ENCODE results near the gene ZNF862. TPM values are rescaled to one million over a fixed set of nuclear protein-coding genes. Genes with fewer than 3 reads are reported as not detected.

ZNF862 gene
- total RNA-seq, result 32.8 TPM
- polyA plus RNA-seq, result 1 to 10 TPM; 5.3 to 7.6 (median 6.6) TPM

DNA sequence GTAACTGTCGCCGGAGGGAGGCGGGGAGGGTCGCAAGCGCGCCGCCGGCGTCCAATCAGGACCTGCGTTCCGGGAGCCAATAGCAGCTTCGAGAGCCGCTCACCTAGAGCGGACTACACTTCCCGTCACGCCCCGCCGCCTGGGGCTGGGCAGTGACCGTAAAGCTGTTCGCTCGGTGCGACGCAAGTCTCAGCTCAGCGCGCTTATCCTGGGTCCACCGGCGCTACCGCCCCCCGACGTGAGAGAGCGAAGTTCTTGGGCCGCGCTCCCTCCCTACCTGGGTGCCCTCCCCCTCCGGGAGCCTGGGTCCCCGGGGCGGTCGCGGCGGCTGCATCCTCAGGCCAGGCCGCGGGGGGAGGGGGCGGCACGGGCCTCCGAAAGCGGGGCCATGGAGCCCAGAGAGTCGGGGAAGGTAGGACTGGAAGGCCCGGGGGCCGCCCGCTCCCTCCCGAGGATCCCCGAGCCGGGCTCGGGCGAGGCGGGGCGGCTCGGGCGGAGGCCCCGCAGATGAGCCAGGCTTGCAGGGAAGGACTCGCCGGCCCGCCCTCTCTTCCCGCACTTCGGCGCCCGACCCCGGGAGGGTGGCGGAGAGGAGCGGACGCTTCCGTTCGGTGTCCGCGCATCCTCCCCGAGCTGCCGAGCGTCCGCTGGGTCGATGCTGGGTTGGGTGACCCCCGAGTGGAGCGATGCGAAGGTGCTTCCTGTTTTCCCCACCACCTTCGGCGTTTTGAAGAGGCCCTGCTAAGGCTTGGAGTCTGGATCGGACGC lies at the start of gene ZNF862:
Gene ZNF862, plus strand, starts transcription at position 152 of the 768 bp plus-strand sequence. Its CDS starts 237 bp downstream, at position 389.
- Mint-ChIP-seq H3K4me3 (peak within 1 kb of the TSS; percentile 92 to 98 (median 95)), H3K27ac (peak within 1 kb of the TSS; percentile 69 to 96 (median 85)), H3K36me3 (no peaks in the 10 kb centered on the region), H3K9me3 (no peaks in the 10 kb centered on the region), H3K4me1 (peaks cover 15 to 47% (median 35%) of the 10 kb centered on the region in 4 donors), H3K27me3 (peaks cover 16% of the 10 kb centered on the region)
- DNase-seq (peak; percentile 94 to 99 (median 95)), ATAC-seq (ENCODE audit: low read depth in 2 of 2) (peak; percentile 97 to 99)
- H3K4me1 ChIP-seq (ENCODE audit: control insufficient read depth, insufficient read depth, low read length, poor library complexity, severe bottlenecking), result peaks cover 18% of the 10 kb centered on the region
- no peaks in the 10 kb centered on the region for H3K36me3 ChIP-seq (ENCODE audit: control insufficient read depth, insufficient read depth, low read length)
- peak within 1 kb of the TSS; percentile 68 for H3K27ac ChIP-seq (ENCODE audit: insufficient read depth, low read length, poor library complexity, severe bottlenecking)
- H3K9me3 ChIP-seq (ENCODE audit: control insufficient read depth in 2 of 2, low read length in 2 of 2), result no peaks in the 10 kb centered on the region
- peak within 1 kb of the TSS; percentile 82 for H3K4me3 ChIP-seq (ENCODE audit: low read depth, low read length)
- H3K27me3 ChIP-seq (ENCODE audit: control insufficient read depth, insufficient read depth, low read length), result no peaks in the 10 kb centered on the region

DNA sequence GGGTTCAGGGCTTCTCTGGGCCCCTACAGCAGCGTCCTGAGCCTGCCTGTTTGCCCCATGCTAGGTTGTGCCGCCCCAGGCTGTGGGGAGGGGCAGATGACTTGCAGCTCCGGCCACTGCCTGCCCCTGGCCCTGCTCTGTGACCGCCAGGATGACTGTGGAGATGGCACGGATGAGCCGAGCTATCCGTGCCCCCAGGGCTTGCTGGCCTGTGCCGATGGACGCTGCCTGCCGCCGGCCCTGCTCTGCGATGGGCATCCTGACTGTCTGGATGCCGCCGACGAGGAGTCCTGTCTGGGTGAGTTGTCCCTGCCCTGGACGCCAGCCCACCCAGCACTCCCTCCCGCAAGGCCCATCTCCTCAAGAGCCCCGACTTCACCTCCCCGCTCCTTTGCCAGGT lies 49.1 kb upstream of the ZNF862 start:
- no peaks in the 10 kb centered on the region for H3K9me3 ChIP-seq (ENCODE audit: control insufficient read depth in 2 of 2, low read length in 2 of 2)
- no peak overlapping the region for H3K27ac ChIP-seq (ENCODE audit: insufficient read depth, low read length, poor library complexity, severe bottlenecking)
- no peak overlapping the region for H3K4me3 Mint-ChIP-seq
- no peaks in the 10 kb centered on the region for H3K27me3 ChIP-seq (ENCODE audit: control insufficient read depth, insufficient read depth, low read length)
- ATAC-seq (ENCODE audit: low read depth in 2 of 2), result no peak
- H3K27ac Mint-ChIP-seq, result no peak overlapping the region
- no peaks in the 10 kb centered on the region for H3K36me3 ChIP-seq (ENCODE audit: control insufficient read depth, insufficient read depth, low read length)
- H3K4me1 Mint-ChIP-seq, result peaks cover 0 to 8% (median under 1%) of the 10 kb centered on the region in 4 donors
- H3K9me3 Mint-ChIP-seq, result peaks cover 0 to 1% (median 0%) of the 10 kb centered on the region in 7 donors
- no peak for DNase-seq
- no peaks in the 10 kb centered on the region for H3K36me3 Mint-ChIP-seq
- H3K27me3 Mint-ChIP-seq, result peaks cover 4% of the 10 kb centered on the region
- H3K4me3 ChIP-seq (ENCODE audit: low read depth, low read length), result no peak overlapping the region
- H3K4me1 ChIP-seq (ENCODE audit: control insufficient read depth, insufficient read depth, low read length, poor library complexity, severe bottlenecking), result peaks cover 3% of the 10 kb centered on the region

DNA sequence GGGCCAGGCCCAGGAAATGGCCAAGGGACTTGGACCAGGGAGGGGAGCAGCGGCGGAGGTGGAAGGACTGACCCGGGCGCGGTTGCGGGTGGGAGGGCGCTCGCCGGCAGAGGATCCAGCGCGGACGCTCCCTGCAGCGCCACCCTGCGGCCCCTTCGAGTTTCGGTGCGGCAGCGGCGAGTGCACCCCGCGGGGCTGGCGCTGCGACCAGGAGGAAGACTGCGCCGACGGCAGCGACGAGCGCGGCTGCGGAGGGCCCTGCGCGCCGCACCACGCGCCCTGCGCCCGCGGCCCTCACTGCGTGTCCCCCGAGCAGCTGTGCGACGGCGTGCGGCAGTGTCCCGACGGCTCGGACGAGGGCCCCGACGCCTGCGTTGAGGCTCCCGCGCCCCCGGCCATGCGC lies 48.0 kb upstream of the ZNF862 start:
- H3K4me1 Mint-ChIP-seq, result peaks cover 0 to 8% (median under 1%) of the 10 kb centered on the region in 4 donors
- Histone ChIP-seq H3K4me1 (ENCODE audit: control insufficient read depth, insufficient read depth, low read length, poor library complexity, severe bottlenecking) (peaks cover 3% of the 10 kb centered on the region), H3K9me3 (ENCODE audit: control insufficient read depth in 2 of 2, low read length in 2 of 2) (no peaks in the 10 kb centered on the region), H3K27me3 (ENCODE audit: control insufficient read depth, insufficient read depth, low read length) (no peaks in the 10 kb centered on the region), H3K4me3 (ENCODE audit: low read depth, low read length) (no peak overlapping the region), H3K27ac (ENCODE audit: insufficient read depth, low read length, poor library complexity, severe bottlenecking) (no peak overlapping the region), H3K36me3 (ENCODE audit: control insufficient read depth, insufficient read depth, low read length) (no peaks in the 10 kb centered on the region)
- ATAC-seq (ENCODE audit: low read depth in 2 of 2) (no peak), DNase-seq (peak in 2 of 3 donors; percentile 13 to 26)
- H3K36me3 Mint-ChIP-seq, result no peaks in the 10 kb centered on the region
- H3K9me3 Mint-ChIP-seq, result peaks cover 0 to 1% (median 0%) of the 10 kb centered on the region in 7 donors
- H3K27me3 Mint-ChIP-seq, result peaks cover 4% of the 10 kb centered on the region
- no peak overlapping the region for H3K27ac Mint-ChIP-seq
- H3K4me3 Mint-ChIP-seq, result no peak overlapping the region

DNA sequence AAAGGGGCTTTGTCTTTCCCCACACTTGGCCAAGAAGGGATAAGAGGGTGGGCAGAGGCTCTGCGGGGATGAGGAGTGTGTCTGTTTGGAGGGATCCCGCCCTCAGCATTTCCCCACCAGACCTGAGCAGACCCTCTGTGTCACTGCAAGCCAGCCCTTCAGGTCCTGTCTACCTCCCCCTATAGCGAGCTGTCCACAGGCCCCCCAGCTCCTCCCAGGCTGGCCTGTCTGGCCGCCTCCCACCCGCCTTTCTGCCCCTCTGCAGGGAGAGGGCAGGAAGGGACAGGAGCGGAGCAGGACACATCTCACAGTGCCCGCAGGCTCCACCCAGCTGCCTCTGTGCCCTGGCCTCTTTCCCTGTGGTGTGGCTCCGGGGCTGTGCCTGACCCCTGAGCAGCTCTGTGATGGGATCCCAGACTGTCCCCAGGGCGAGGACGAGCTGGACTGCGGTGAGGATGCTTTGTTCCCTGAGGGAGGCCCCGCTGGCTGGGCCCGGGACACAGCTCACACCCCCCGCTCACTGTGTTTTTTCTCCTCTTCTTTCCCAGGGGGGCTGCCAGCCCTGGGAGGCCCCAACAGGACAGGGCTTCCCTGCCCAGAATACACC lies 47.3 kb upstream of the ZNF862 start:
- Histone ChIP-seq H3K9me3 (ENCODE audit: control insufficient read depth in 2 of 2, low read length in 2 of 2) (no peaks in the 10 kb centered on the region), H3K4me1 (ENCODE audit: control insufficient read depth, insufficient read depth, low read length, poor library complexity, severe bottlenecking) (peaks cover 3% of the 10 kb centered on the region), H3K36me3 (ENCODE audit: control insufficient read depth, insufficient read depth, low read length) (no peaks in the 10 kb centered on the region), H3K27me3 (ENCODE audit: control insufficient read depth, insufficient read depth, low read length) (no peaks in the 10 kb centered on the region), H3K27ac (ENCODE audit: insufficient read depth, low read length, poor library complexity, severe bottlenecking) (no peak overlapping the region), H3K4me3 (ENCODE audit: low read depth, low read length) (no peak overlapping the region)
- DNase-seq (no peak), ATAC-seq (ENCODE audit: low read depth in 2 of 2) (no peak)
- H3K27ac Mint-ChIP-seq, result no peak overlapping the region
- H3K9me3 Mint-ChIP-seq, result peaks cover 0 to 1% (median 0%) of the 10 kb centered on the region in 7 donors
- H3K36me3 Mint-ChIP-seq, result no peaks in the 10 kb centered on the region
- H3K4me1 Mint-ChIP-seq, result peaks cover 0 to 8% (median under 1%) of the 10 kb centered on the region in 4 donors
- peaks cover 4% of the 10 kb centered on the region for H3K27me3 Mint-ChIP-seq
- no peak overlapping the region for H3K4me3 Mint-ChIP-seq

DNA sequence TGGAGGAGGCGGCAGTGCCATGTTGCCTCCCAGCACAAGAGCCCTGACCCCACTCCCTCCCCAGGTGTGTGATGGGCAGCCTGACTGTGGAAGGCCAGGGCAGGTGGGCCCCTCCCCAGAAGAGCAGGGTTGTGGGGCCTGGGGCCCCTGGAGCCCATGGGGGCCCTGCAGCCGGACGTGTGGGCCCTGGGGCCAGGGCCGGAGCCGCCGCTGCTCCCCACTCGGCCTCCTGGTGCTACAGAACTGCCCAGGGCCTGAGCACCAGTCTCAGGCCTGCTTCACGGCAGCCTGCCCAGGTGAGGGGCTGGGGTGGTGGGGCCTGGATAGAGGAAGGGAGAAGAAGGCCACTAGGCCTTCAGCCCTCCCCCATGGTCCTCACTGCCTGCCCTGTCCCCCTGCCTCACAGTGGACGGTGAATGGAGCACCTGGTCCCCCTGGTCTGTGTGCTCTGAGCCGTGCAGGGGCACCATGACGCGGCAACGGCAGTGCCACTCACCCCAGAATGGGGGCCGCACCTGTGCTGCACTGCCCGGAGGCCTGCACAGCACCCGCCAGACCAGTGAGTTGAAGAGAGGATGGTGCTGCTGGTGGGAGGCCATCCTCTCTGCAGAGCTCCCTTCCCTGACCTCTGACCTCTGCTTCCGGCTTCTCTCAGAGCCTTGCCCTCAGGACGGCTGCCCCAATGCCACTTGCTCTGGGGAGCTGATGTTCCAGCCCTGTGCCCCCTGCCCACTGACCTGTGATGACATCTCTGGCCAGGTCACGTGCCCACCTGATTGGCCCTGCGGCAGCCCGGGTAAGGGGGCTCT lies 46.6 kb upstream of the ZNF862 start:
- peaks cover 4% of the 10 kb centered on the region for H3K27me3 Mint-ChIP-seq

DNA sequence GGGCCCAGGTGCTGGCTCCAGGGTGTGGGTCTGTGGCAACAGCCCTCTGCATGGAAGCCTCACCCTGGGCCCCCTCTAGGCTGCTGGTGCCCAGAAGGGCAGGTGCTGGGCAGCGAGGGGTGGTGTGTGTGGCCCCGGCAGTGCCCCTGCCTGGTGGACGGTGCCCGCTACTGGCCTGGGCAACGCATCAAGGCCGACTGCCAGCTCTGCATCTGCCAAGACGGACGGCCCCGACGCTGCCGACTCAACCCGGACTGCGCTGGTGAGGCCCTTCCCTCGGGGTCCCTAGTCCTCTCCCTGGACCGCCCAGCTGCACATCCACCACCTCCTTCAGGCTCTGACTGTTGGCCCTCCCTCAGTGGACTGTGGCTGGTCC lies 46.0 kb upstream of the ZNF862 start:
- Histone ChIP-seq H3K9me3 (ENCODE audit: control insufficient read depth in 2 of 2, low read length in 2 of 2) (no peaks in the 10 kb centered on the region), H3K4me1 (ENCODE audit: control insufficient read depth, insufficient read depth, low read length, poor library complexity, severe bottlenecking) (peaks cover 3% of the 10 kb centered on the region), H3K36me3 (ENCODE audit: control insufficient read depth, insufficient read depth, low read length) (no peaks in the 10 kb centered on the region), H3K27ac (ENCODE audit: insufficient read depth, low read length, poor library complexity, severe bottlenecking) (no peak overlapping the region), H3K27me3 (ENCODE audit: control insufficient read depth, insufficient read depth, low read length) (no peaks in the 10 kb centered on the region), H3K4me3 (ENCODE audit: low read depth, low read length) (no peak overlapping the region)
- Mint-ChIP-seq H3K27me3 (peaks cover 6% of the 10 kb centered on the region), H3K4me3 (no peak overlapping the region), H3K4me1 (peaks cover 0 to 8% (median under 1%) of the 10 kb centered on the region in 4 donors), H3K36me3 (no peaks in the 10 kb centered on the region), H3K27ac (no peak overlapping the region), H3K9me3 (peaks cover 0 to 1% (median 0%) of the 10 kb centered on the region in 7 donors)
- ATAC-seq (ENCODE audit: low read depth in 2 of 2) (no peak), DNase-seq (no peak)

More for the DNA sequence above, 46.6 kb upstream of the ZNF862 start:
- Mint-ChIP-seq H3K27ac (no peak overlapping the region), H3K36me3 (no peaks in the 10 kb centered on the region), H3K4me3 (no peak overlapping the region), H3K4me1 (peaks cover 0 to 8% (median under 1%) of the 10 kb centered on the region in 4 donors), H3K9me3 (peaks cover 0 to 1% (median 0%) of the 10 kb centered on the region in 7 donors)
- DNase-seq, result no peak
- Histone ChIP-seq H3K4me3 (ENCODE audit: low read depth, low read length) (no peak overlapping the region), H3K4me1 (ENCODE audit: control insufficient read depth, insufficient read depth, low read length, poor library complexity, severe bottlenecking) (peaks cover 3% of the 10 kb centered on the region), H3K36me3 (ENCODE audit: control insufficient read depth, insufficient read depth, low read length) (no peaks in the 10 kb centered on the region), H3K27ac (ENCODE audit: insufficient read depth, low read length, poor library complexity, severe bottlenecking) (no peak overlapping the region), H3K9me3 (ENCODE audit: control insufficient read depth in 2 of 2, low read length in 2 of 2) (no peaks in the 10 kb centered on the region), H3K27me3 (ENCODE audit: control insufficient read depth, insufficient read depth, low read length) (no peaks in the 10 kb centered on the region)
- no peak for ATAC-seq (ENCODE audit: low read depth in 2 of 2)

DNA sequence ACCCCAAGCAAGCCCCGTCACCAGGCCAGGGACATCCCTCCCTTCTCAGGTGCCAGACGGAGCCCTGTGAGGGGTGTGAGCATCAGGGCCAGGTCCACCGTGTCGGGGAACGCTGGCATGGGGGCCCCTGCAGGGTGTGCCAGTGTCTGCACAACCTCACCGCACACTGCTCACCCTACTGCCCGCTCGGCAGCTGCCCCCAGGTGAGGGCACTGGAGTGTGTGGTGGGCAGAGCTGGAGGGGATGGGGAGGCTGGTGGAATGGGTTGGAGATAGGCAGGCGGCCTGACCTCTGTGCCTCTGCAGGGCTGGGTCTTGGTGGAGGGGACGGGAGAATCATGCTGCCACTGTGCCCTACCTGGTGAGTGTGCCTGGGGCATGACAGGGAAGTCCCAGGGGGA lies 44.9 kb upstream of the ZNF862 start:
- Mint-ChIP-seq H3K4me3 (no peak overlapping the region), H3K27me3 (peaks cover 10% of the 10 kb centered on the region), H3K36me3 (no peaks in the 10 kb centered on the region), H3K9me3 (peaks cover 0 to 1% (median 0%) of the 10 kb centered on the region in 7 donors), H3K4me1 (peaks cover 0 to 5% (median under 1%) of the 10 kb centered on the region in 4 donors), H3K27ac (no peak overlapping the region)
- Histone ChIP-seq H3K27ac (ENCODE audit: insufficient read depth, low read length, poor library complexity, severe bottlenecking) (no peak overlapping the region), H3K4me3 (ENCODE audit: low read depth, low read length) (no peak overlapping the region), H3K9me3 (ENCODE audit: control insufficient read depth in 2 of 2, low read length in 2 of 2) (no peaks in the 10 kb centered on the region), H3K36me3 (ENCODE audit: control insufficient read depth, insufficient read depth, low read length) (no peaks in the 10 kb centered on the region), H3K27me3 (ENCODE audit: control insufficient read depth, insufficient read depth, low read length) (no peaks in the 10 kb centered on the region), H3K4me1 (ENCODE audit: control insufficient read depth, insufficient read depth, low read length, poor library complexity, severe bottlenecking) (peaks cover 3% of the 10 kb centered on the region)
- DNase-seq (no peak), ATAC-seq (ENCODE audit: low read depth in 2 of 2) (no peak)
